Measurements from ENCODE around the gene VWC2L. TPM values are rescaled to one million over a fixed set of nuclear protein-coding genes. Genes with fewer than 3 reads are reported as not detected.

The VWC2L gene
- total and polyA plus RNA-seq, 10 of the 15 experiments (the other 5 are each of a cell fraction or from before 2014, with no cell fraction given) = not detected

GRCh38 chr2:214497489-214497888 lies 86.6 kb downstream of the VWC2L start:
- no TSS peak for BruUV-seq (replicated peaks)
- no peak for FAIRE-seq

More at GRCh38 chr2:214497489-214497888, 86.6 kb downstream of the VWC2L start:
- Histone ChIP-seq H3K27me3 (replicated peaks in 1 of 2; ENCODE audit: control insufficient read depth in 2 of 2, insufficient read depth in 2 of 2, low read length in 1 of 2) (no peaks in the 10 kb centered on the region; a peak in 1 of 4 replicates), H3K4me3 (no peak overlapping the region), H3K9ac (ENCODE audit: control insufficient read depth, insufficient read depth, low read length) (no peak overlapping the region), H3K4me2 (ENCODE audit: control insufficient read depth, insufficient read depth) (no peak overlapping the region), H3K27ac (ENCODE audit: control insufficient read depth, insufficient read depth) (no peak overlapping the region), H3K4me1 (ENCODE audit: control insufficient read depth, insufficient read depth, low read length) (no peaks in the 10 kb centered on the region), H3K79me2 (ENCODE audit: control insufficient read depth, insufficient read depth, low read length) (no peaks in the 10 kb centered on the region), H3K36me3 (ENCODE audit: control insufficient read depth in 2 of 2, insufficient read depth in 2 of 2, low read length in 1 of 2) (no peaks in the 10 kb centered on the region), H4K20me1 (ENCODE audit: control insufficient read depth, insufficient read depth) (no peaks in the 10 kb centered on the region), H3K9me3 (replicated peaks; ENCODE audit: control insufficient read depth, insufficient read depth, low read length) (no peaks in the 10 kb centered on the region), H2AFZ (ENCODE audit: control insufficient read depth, low read depth, low read length) (no peak overlapping the region)
- in situ Hi-C loops (cut with MboI) (no loop called here), intact Hi-C loops (cut with micrococcal nuclease; ENCODE audit: unreplicated experiment) (no loop called here)
- RAD21 ChIA-PET (ENCODE audit: unreplicated experiment) = no interaction called here
- TF ChIP-seq ZZZ3 (IDR thresholded peaks at IDR 0.05; ENCODE audit: control insufficient read depth, insufficient read length, low read depth) (no peak), ZNF274 (IDR thresholded peaks at IDR 0.05; ENCODE audit: insufficient read depth, insufficient read length) (no peak), ATF7 (IDR thresholded peaks at IDR 0.05; ENCODE audit: low read depth) (no peak), CEBPB (IDR thresholded peaks at IDR 0.05; ENCODE audit: borderline replicate concordance in 1 of 2, low read depth in 2 of 2, low read length in 2 of 2) (no peak), SMAD1 (IDR thresholded peaks at IDR 0.05; ENCODE audit: low read depth, partially characterized antibody) (no peak), SUPT20H (IDR thresholded peaks at IDR 0.05; ENCODE audit: borderline replicate concordance, control insufficient read depth, low read depth, low read length) (no peak), SIN3A (IDR thresholded peaks at IDR 0.05; ENCODE audit: low read depth, low read length) (no peak), PAX8 (IDR thresholded peaks at IDR 0.05) (no peak), IRF4 (IDR thresholded peaks at IDR 0.05; ENCODE audit: low read depth, low read length) (no peak)
- TF ChIP-seq, protein P1, sequence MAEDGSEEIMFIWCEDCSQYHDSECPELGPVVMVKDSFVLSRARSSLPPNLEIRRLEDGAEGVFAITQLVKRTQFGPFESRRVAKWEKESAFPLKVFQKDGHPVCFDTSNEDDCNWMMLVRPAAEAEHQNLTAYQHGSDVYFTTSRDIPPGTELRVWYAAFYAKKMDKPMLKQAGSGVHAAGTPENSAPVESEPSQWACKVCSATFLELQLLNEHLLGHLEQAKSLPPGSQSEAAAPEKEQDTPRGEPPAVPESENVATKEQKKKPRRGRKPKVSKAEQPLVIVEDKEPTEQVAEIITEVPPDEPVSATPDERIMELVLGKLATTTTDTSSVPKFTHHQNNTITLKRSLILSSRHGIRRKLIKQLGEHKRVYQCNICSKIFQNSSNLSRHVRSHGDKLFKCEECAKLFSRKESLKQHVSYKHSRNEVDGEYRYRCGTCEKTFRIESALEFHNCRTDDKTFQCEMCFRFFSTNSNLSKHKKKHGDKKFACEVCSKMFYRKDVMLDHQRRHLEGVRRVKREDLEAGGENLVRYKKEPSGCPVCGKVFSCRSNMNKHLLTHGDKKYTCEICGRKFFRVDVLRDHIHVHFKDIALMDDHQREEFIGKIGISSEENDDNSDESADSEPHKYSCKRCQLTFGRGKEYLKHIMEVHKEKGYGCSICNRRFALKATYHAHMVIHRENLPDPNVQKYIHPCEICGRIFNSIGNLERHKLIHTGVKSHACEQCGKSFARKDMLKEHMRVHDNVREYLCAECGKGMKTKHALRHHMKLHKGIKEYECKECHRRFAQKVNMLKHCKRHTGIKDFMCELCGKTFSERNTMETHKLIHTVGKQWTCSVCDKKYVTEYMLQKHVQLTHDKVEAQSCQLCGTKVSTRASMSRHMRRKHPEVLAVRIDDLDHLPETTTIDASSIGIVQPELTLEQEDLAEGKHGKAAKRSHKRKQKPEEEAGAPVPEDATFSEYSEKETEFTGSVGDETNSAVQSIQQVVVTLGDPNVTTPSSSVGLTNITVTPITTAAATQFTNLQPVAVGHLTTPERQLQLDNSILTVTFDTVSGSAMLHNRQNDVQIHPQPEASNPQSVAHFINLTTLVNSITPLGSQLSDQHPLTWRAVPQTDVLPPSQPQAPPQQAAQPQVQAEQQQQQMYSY (CRISPR knock-in tag; IDR thresholded peaks at IDR 0.05) = no peak
- CTCF ChIA-PET = no interaction called here
- SMC1A ChIA-PET (ENCODE audit: uncharacterized antibody, unreplicated experiment) = interaction anchor here (0.6 to 0.8 kb wide), 2 partner anchors 12 to 86 kb away, joined by 3 to 4 read pairs; partner anchors contain the start of gene VWC2L
- no peak for DNase-seq (ENCODE audit: low read depth, low spot score)
- no peak for ATAC-seq
- POLR2A ChIA-PET = no interaction called here
- 28% methylated on average over 3 of the region's 3 CpGs for WGBS (ENCODE audit: insufficient coverage, insufficient replicate concordance, low lambda C conversion rate, missing lambda C conversion rate)
